PC-9 (cell line): ENCODE data around the gene SELENOF.

ENCODE experiments used
- EZH2 ChIP-seq: fragments of 200-600 bp; sonication (generic); IDR thresholded peaks from 2 replicates; pipeline ENCODE4 v1.8.0; 2017; ENCODE audit warnings: antibody characterized with exemption, low read depth
- TF ChIP-seq, protein P1 (sequence below): fragments of 200-600 bp; sonication (generic); conservative IDR thresholded peaks from 2 replicates; pipeline ENCODE4 v1.6.1; 2017; ENCODE audit warnings: mixed run types, antibody characterized with exemption, mild to moderate bottlenecking, moderate library complexity

DNA sequence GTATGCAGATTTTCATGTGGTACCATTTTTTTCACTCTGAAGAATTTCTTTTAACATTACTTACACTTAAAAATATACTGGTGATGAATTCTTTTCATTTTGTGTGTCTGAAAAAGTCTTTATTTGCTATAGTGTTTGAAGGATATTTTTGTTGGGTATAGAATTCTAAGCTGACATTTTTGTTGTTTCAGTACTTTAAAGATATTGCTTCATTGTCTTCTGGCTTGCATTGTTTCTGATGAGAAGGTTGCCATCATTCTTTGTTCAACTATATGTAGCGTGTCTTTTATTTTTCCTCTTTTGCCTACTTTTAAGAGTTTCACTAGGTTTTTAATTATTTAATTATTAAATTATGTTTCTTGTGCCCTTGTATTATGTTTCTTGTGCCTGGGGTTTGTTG is 8.5 kb upstream of the SELENOF start:
- TF ChIP-seq, protein P1, sequence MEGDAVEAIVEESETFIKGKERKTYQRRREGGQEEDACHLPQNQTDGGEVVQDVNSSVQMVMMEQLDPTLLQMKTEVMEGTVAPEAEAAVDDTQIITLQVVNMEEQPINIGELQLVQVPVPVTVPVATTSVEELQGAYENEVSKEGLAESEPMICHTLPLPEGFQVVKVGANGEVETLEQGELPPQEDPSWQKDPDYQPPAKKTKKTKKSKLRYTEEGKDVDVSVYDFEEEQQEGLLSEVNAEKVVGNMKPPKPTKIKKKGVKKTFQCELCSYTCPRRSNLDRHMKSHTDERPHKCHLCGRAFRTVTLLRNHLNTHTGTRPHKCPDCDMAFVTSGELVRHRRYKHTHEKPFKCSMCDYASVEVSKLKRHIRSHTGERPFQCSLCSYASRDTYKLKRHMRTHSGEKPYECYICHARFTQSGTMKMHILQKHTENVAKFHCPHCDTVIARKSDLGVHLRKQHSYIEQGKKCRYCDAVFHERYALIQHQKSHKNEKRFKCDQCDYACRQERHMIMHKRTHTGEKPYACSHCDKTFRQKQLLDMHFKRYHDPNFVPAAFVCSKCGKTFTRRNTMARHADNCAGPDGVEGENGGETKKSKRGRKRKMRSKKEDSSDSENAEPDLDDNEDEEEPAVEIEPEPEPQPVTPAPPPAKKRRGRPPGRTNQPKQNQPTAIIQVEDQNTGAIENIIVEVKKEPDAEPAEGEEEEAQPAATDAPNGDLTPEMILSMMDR: no peak
- TF ChIP-seq EZH2: no peak
